Measurements from ENCODE around the gene PRLR.

GRCh38 chr5:35227720-35228119 lies 2.6 kb downstream of the PRLR start:
- TF ChIP-seq ZFP36 (IDR thresholded peaks at IDR 0.05; ENCODE audit: borderline replicate concordance, low read depth, low read length, partially characterized antibody), result no peak
- no peak for TF ChIP-seq ELF1 (CRISPR knock-in tag; IDR thresholded peaks at IDR 0.05)
- TF ChIP-seq SP1 (IDR thresholded peaks at IDR 0.05), result no peak
- no peak for TF ChIP-seq SP1 (CRISPR knock-in tag; IDR thresholded peaks at IDR 0.05)
- no peak for TF ChIP-seq ZNF670 (CRISPR knock-in tag; IDR thresholded peaks at IDR 0.05; ENCODE audit: borderline replicate concordance)
- TF ChIP-seq NR2F2 (IDR thresholded peaks at IDR 0.05; ENCODE audit: borderline replicate concordance, low read depth), result no peak
